ENCODE data around the gene APMAP.

The APMAP gene

DNA sequence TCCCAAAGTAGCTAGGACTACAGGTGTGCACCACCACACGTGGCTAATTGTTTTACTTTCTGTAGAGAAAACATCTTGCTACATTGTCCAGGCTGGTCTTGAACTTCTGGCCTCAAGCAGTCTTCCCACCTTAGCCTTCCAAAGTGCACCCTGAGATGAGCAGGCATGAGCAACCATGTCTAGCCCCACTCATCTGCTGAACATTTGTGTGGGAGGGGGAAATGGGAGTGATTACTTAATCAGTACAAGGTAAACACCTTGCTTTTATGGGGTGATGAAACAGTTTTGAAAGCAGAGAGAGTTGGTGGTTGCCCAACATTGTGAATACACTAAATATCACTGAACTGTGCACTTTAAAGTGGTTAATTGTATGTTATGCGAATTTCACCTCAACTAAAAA is 5.3 kb downstream of the APMAP start:
- TF ChIP-seq CTCF (IDR thresholded peaks at IDR 0.05; ENCODE audit: insufficient read depth, low read length, poor library complexity, severe bottlenecking) = no peak
- Histone ChIP-seq H3K36me3 (ENCODE audit: control insufficient read depth, insufficient read depth, low read length) (peaks cover 2% of the 10 kb centered on the region), H3K27me3 (replicated peaks; ENCODE audit: control insufficient read depth, insufficient read depth, low read length) (no peaks in the 10 kb centered on the region), H3K4me3 (replicated peaks; ENCODE audit: low read depth, low read length) (no peak overlapping the region)
- no peak for DNase-seq (ENCODE audit: extremely low read depth, insufficient read length)

DNA sequence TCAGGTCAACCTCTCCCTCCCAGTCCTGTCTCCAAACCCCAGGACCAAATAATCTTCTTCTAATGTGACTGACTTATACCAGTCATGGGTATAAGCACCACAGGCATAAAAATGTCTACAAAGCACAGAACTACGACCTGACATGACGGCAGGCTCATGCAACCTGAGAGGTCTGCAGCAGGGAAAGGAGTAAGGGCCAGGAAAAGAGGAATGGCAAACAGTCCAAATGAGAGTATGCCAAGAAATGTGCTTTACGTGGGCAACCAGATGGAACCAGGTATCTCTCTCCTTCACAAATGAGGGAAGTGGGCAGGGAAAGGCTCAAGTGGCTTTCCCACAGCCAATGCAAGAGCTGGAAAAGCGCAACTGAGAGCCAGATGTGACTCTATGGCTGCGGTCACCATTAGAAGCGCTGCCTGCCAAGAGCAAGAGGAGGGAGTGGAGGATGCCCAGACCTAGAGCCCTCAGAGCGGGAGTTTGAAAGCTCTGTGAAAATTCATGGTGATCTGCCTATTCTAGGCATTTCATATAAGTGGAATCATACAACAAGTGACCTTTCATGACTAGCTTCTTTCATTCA is 6.0 kb downstream of the APMAP start:
- H3K36me3 ChIP-seq (ENCODE audit: control insufficient read depth, insufficient read depth, low read length) = peaks cover 5% of the 10 kb centered on the region
- H3K4me3 ChIP-seq (replicated peaks; ENCODE audit: low read depth, low read length) = no peak overlapping the region
- no peak for TF ChIP-seq CTCF (IDR thresholded peaks at IDR 0.05; ENCODE audit: insufficient read depth, low read length, poor library complexity, severe bottlenecking)
- DNase-seq (ENCODE audit: extremely low read depth, insufficient read length) = no peak
- H3K27me3 ChIP-seq (replicated peaks; ENCODE audit: control insufficient read depth, insufficient read depth, low read length) = no peaks in the 10 kb centered on the region

- no peak overlapping the region for H3K4me3 ChIP-seq (replicated peaks; ENCODE audit: low read depth, low read length)
- no peak for DNase-seq (ENCODE audit: extremely low read depth, insufficient read length)
- H3K27me3 ChIP-seq (replicated peaks; ENCODE audit: control insufficient read depth, insufficient read depth, low read length) = no peaks in the 10 kb centered on the region
- TF ChIP-seq CTCF (IDR thresholded peaks at IDR 0.05; ENCODE audit: insufficient read depth, low read length, poor library complexity, severe bottlenecking) = no peak
- peaks cover 6% of the 10 kb centered on the region for H3K36me3 ChIP-seq (ENCODE audit: control insufficient read depth, insufficient read depth, low read length)
Measured at GRCh38 chr20:24985802-24986201, 6.7 kb downstream of the APMAP start.

DNA sequence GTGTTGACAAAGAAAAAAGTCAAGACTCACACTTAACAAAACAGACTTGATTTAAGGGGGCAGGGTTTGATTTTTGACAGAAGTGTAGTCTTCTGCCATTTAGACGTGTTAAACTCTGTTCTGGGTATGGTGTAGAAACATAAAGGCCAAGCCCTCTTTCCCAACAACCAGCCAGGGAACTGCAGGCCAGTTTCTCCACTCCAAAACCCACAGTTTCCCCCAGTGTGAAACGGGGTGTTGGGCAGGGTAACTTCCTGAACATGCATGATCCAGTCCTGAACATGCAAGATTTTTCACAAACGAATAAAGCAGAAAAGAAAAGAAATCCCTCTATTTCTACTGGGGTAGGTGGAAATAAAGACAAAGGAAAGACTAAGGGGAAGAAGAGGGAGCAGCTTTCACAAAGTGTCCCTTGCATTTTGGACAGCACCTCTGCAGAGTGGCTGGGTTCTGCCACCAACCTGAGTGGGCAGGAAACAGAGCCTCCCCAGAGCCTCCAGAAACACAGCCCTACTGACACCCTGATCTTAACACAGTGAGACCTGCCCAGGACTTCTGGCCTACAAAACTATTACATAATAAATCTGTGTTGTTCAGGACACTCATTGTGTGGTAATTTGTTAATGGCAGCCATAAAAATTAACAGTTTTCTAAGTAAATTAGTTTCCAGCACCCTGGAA is 7.5 kb downstream of the APMAP start:
- no peak for TF ChIP-seq CTCF (IDR thresholded peaks at IDR 0.05; ENCODE audit: insufficient read depth, low read length, poor library complexity, severe bottlenecking)

DNA sequence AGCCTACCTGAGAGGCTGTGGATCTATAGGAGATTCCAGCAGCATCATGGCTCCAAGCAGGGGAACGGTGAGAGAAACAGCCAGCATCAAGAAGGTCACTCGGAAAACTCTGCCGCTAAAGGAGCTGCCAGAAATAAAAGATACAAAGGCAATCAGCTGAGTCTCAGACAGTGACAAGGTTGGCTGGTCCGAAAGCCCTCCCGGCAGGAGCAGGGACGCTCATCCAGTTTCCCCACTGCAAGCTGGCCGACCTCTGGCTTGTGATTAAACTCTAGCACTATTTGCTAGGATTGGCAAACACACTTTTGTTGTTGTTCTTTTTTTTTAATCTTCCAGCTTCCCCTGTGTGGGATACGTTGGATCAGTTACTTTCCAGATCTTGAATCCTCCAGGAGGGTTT is 8.7 kb downstream of the APMAP start:
- no peak for TF ChIP-seq CTCF (IDR thresholded peaks at IDR 0.05; ENCODE audit: insufficient read depth, low read length, poor library complexity, severe bottlenecking)
- DNase-seq (ENCODE audit: extremely low read depth, insufficient read length) = no peak
- no peak overlapping the region for H3K4me3 ChIP-seq (replicated peaks; ENCODE audit: low read depth, low read length)
- H3K27me3 ChIP-seq (replicated peaks; ENCODE audit: control insufficient read depth, insufficient read depth, low read length) = no peaks in the 10 kb centered on the region
- H3K36me3 ChIP-seq (ENCODE audit: control insufficient read depth, insufficient read depth, low read length) = peaks cover 11% of the 10 kb centered on the region

More for the DNA sequence above, 7.5 kb downstream of the APMAP start:
- DNase-seq (ENCODE audit: extremely low read depth, insufficient read length) = no peak
- Histone ChIP-seq H3K36me3 (ENCODE audit: control insufficient read depth, insufficient read depth, low read length) (peaks cover 11% of the 10 kb centered on the region), H3K27me3 (replicated peaks; ENCODE audit: control insufficient read depth, insufficient read depth, low read length) (no peaks in the 10 kb centered on the region), H3K4me3 (replicated peaks; ENCODE audit: low read depth, low read length) (no peak overlapping the region)
